Left lobe of liver (tissue), 2 donors: Measurements from ENCODE around the gene MRPS24. TPM values are rescaled to one million over a fixed set of nuclear protein-coding genes. Genes with fewer than 3 reads are reported as not detected.
"Not testable (repeated sequence)": the region's sequence is repeated elsewhere in the genome, so short reads cannot be mapped to it uniquely, and the experiment has no call there.

Experiments used
- ATAC-seq: fragments of 200-7000 bp; cut with Tn5 transposase; one replicate; pipeline ENCODE4 v1.9.1; 2020; ENCODE audit warnings: mild to moderate bottlenecking, moderate library complexity
- DNase-seq: peaks from one replicate; pipeline ENCODE4 v3.0.0-alpha.2; 2020; ENCODE audit warnings: low spot score
- total RNA-seq: library from RNA; stranded (reverse); gene quantifications from one replicate; pipeline ENCODE4 v1.2.1, GENCODE V29; 2021
- donor health status: DM: no; HTN: no; CAD: no; lungs with moderate emphysema.
- donor health status: DM: no; HTN: yes; CAD: no.

The MRPS24 gene
- total RNA-seq, 1 donor from 2014 or later = 70.8 TPM

- DNase-seq (no peak), ATAC-seq (no peak)
Observed at GRCh38 chr7:43843296-43843695, 26.0 kb downstream of the MRPS24 start.

- peak; percentile 37 for ATAC-seq
- DNase-seq = no peak
Observed at GRCh38 chr7:43838201-43838658, 31.1 kb downstream of the MRPS24 start.

- no peak for DNase-seq
Observed at GRCh38 chr7:43834463-43835251, 34.7 kb downstream of the MRPS24 start.

GRCh38 chr7:43830917-43831316, 38.4 kb downstream of the MRPS24 start:
- not testable (repeated sequence) for ATAC-seq, DNase-seq

More at GRCh38 chr7:43834463-43835251, 34.7 kb downstream of the MRPS24 start:
- peak; percentile 72 for ATAC-seq

- ATAC-seq (no peak), DNase-seq (no peak)
Observed at GRCh38 chr7:43825391-43825808, 43.9 kb downstream of the MRPS24 start.

- no peak for ATAC-seq
- no peak for DNase-seq
Observed at GRCh38 chr7:43824963-43825362, 44.4 kb downstream of the MRPS24 start.

- not testable (repeated sequence) for ATAC-seq, DNase-seq
Observed at GRCh38 chr7:43824513-43824912, 44.8 kb downstream of the MRPS24 start.

- DNase-seq = no peak
- ATAC-seq = no peak
Observed at GRCh38 chr7:43823941-43824340, 45.4 kb downstream of the MRPS24 start.

- ATAC-seq, DNase-seq: not testable (repeated sequence)
Observed at GRCh38 chr7:43823425-43823824, 45.9 kb downstream of the MRPS24 start.

Other genes starting within 250 kb of the MRPS24 start
- gene COA1, start 140.0 kb downstream of the MRPS24 start, total RNA-seq = 16.0 TPM
- 4.0 TPM for gene BLVRA, start 110.8 kb downstream of the MRPS24 start, total RNA-seq
- gene URGCP, start 37.1 kb upstream of the MRPS24 start, total RNA-seq = 18.0 TPM
- gene UBE2D4, start 56.9 kb upstream of the MRPS24 start, total RNA-seq = 17.7 TPM
- gene SPDYE1, start 128.4 kb upstream of the MRPS24 start, total RNA-seq = not detected
- 38.9 TPM for gene DBNL, start 175.2 kb upstream of the MRPS24 start, total RNA-seq
- gene PGAM2, start 196.1 kb upstream of the MRPS24 start, total RNA-seq = not detected
- gene POLM, start 213.0 kb upstream of the MRPS24 start, total RNA-seq = 21.0 TPM
- gene AEBP1, start 234.8 kb upstream of the MRPS24 start, total RNA-seq = 9.4 TPM